Activated CD4-positive, alpha-beta T cell treated with anti-CD3 and anti-CD28 coated beads for 4 hours (primary cell): Measurements from ENCODE around the gene ZCCHC24.

Source experiments
- DNase-seq, 2 donors: peaks; one replicate each; pipeline ENCODE4 v3.0.0-alpha.2; 2020

Gene ZCCHC24

GRCh38 chr10:79396520-79396919, 48.9 kb downstream of the ZCCHC24 start:
- DNase-seq = no peak

GRCh38 chr10:79394664-79395063, 50.8 kb downstream of the ZCCHC24 start:
- DNase-seq = no peak

GRCh38 chr10:79393924-79394610, 51.4 kb downstream of the ZCCHC24 start:
- no peak for DNase-seq

- DNase-seq = no peak
Observed at GRCh38 chr10:79393221-79393923, 52.1 kb downstream of the ZCCHC24 start.

- no peak for DNase-seq
Observed at GRCh38 chr10:79392506-79393176, 52.8 kb downstream of the ZCCHC24 start.

- DNase-seq = no peak
Observed at GRCh38 chr10:79392020-79392398, 53.4 kb downstream of the ZCCHC24 start.

GRCh38 chr10:79391231-79392019, 54.0 kb downstream of the ZCCHC24 start:
- DNase-seq = no peak

- no peak for DNase-seq
Observed at GRCh38 chr10:79390551-79391229, 54.7 kb downstream of the ZCCHC24 start.

- DNase-seq = no peak
Observed at GRCh38 chr10:79390057-79390456, 55.4 kb downstream of the ZCCHC24 start.

GRCh38 chr10:79387974-79388850, 57.2 kb downstream of the ZCCHC24 start:
- no peak for DNase-seq

- no peak for DNase-seq
Observed at GRCh38 chr10:79387466-79387973, 57.9 kb downstream of the ZCCHC24 start.

GRCh38 chr10:79386637-79387465, 58.6 kb downstream of the ZCCHC24 start:
- no peak for DNase-seq

GRCh38 chr10:79385804-79386531, 59.5 kb downstream of the ZCCHC24 start:
- DNase-seq = no peak

GRCh38 chr10:79385392-79385795, 60.0 kb downstream of the ZCCHC24 start:
- DNase-seq = no peak

GRCh38 chr10:79384773-79385391, 60.5 kb downstream of the ZCCHC24 start:
- DNase-seq = no peak

- no peak for DNase-seq
Observed at GRCh38 chr10:79383974-79384606, 61.3 kb downstream of the ZCCHC24 start.

- no peak for DNase-seq
Observed at GRCh38 chr10:79382491-79382941, 62.9 kb downstream of the ZCCHC24 start.

- DNase-seq = no peak
Observed at GRCh38 chr10:79381804-79382221, 63.6 kb downstream of the ZCCHC24 start.
